ENCODE results near the gene TOGARAM2.

Gene TOGARAM2

DNA sequence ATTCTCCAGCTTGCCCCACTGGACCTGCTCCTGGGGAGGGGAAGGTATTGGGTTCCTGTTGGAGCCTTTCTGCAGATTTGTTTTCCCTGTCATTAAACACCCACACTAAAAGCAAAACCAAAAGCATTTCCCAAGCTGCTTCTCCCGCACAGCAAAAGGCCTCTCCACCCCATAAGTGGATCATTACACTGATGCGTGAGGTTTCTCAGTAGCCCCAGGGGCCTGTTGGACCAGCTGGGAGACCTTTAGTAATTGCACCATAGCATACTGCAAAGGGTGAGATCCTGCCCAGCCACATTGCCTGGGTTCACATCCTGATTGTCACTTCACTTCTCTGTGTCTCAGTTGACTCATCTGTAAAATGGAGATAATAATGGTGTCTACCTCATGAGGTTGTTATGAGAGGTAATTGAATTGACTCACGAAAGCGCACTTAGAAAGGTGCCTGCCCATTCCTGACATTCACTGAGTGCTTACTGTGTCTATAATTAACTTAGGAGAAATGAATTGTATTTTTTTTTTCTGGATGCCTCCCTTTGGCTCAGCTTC lies 43.9 kb downstream of the TOGARAM2 start:
- DNase-seq: no peak

DNA sequence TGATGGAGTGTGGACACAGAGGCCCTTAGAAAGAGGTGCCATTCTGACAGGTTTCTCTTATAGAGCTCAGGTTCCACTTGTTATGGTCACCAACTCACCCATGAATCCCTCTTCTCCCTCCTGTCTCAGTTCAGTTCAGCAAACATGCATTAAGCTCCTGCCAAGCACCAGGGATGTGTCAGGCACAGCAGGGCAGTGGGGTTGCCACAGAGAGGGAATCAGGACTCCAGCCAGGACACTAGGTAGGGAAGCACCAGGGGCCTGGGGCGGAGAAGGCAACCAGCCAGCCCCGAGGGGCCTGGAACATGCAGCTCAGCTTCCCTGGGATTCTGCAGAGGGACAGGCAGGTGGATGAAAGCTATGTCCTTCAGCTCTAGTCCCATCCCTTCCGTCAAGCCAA lies 44.6 kb downstream of the TOGARAM2 start:
- no peak for DNase-seq

DNA sequence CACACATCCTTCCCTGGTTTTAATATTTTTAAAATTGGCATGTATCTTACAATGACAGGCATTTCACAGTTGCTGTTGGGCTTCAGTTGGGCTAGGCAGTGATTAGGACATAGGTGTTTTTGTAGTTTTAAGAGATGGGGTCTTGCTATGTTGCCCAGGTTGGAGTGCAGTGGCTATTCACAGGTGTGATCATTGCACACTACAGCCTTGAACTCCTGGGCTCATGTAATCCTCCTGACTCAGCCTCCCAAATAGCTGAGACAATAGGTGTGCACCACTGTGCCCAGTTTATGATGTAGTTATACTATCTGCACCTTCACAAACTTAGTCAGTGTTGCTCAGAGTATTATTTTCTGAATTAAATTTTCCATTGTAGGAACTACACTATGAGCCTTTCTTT lies 49.9 kb downstream of the TOGARAM2 start:
- DNase-seq: no peak

DNA sequence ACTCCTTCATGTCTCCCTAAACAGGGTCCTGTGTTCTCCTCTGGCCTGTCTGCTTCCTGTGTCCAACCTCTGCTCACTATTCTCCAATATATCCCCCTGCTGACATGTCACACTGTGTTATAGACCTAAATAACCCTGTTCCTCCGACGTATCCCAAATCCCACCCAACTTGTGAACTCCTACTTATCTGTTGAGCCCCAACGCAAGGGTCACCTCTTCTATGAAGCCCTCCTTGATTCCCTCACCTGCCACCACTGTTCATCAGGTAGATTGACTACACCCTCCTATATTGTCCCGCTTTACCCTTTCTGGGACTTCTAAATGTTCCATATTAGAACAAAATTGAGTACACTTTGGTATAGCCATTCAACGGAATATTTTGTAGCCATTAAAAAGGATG lies 51.1 kb downstream of the TOGARAM2 start:
- DNase-seq: no peak

DNA sequence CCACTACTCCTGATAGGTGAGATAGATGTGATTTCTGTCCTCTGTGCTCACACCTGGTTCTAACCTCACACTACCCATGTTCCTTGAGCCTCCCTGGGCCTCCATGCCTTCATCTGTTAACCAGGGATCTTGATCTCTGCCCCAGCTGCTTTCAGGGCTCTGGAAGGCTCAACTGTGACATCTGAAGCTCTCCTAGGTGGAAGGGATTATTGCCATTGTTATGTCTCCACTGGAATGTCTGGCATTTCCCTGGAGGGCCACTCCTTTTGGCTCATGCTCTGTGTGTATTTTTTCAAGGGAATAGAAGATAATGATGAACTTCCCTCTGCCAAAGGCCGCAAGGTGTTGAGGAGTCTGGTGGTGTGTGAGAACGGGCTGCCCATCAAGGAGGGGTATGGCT lies 52.1 kb downstream of the TOGARAM2 start:
- no peak for DNase-seq

DNA sequence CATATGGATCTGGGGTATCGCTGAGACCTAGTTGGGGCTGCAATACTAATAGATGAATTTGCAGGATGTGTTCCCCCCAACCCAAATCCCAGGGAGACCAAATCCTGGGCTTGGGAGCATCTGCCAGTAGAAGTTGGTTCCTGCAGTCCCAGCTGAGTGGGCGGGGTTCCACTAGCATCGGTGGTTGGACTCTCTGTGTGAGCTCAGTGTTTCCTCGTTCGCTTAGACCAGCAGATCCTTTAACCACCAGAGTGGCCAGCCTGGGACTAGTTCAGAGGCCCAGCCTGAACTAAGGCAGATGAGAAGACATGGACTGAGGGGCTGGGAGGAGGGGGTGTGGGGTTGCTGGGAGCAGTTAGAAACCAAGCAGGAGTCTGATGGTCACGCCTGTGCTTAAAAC lies 52.6 kb downstream of the TOGARAM2 start:
- DNase-seq: no peak

DNA sequence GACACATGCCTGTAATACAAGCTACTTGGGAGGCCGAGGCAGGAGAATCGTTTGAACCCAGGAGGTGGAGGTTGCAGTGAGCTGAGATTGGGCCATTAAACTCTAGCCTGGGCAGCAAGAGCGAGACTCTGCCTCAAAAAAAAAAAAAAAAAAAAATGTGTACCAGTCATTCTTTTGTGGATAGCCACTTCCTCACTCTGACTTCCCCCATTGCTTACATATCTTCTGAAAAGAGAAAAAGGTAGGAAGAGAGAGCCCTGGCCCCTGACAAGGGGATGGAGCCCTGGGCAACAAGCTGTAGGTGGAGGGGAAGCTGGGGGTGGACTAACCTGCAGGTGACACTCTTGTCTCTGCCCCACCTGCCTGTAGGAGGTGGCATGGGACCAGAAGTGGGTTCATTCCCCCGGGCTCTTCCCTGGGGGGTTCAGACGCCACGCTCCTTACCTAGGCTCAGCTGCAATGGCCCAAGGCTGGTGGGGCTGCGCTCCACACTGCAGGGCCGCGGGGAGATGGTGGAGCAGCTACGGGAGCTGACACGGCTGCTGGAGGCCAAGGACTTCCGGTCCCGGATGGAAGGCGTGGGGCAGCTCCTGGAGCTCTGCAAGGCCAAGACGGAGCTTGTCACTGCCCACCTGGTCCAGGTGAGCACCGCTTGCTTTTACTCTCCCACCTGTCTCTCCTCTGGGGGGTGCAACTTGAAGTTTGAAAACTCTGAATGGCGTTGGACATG lies 54.1 kb downstream of the TOGARAM2 start:
- no peak for DNase-seq

DNA sequence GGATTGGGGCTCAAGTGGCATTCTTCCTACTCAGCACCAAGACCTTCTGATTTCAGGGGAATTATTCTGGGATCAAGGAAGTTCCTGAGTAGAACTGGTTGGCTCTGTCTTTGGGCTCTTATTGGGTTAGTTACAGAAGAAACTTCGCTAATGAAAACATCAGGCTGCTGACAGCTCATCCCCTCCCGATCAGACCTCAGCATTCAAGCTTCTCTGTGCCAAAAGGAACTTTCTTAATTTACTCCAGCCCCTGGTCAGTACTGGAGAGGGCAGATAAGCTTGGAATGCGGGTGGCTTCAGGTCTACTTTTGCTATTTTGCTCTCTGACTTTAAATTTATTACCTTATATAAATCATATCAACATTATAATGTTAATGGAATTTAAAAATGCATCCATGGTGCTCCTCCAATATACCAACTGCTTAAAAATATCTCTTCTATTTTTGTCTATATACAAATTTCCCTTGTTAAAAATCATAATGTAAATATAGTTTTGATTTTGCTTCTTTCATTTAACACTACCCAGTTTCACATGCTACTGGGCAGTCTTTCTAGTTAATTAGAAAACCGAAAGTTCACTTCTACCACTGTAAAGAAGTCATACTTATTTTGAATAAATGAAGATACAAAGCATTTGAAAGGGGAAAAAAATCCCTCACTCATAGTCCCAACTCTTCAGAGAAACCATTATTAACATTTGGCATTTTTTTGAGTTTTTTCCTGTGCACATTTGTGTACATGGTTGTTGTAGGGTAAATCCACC lies 58.8 kb downstream of the TOGARAM2 start:
- DNase-seq: no peak

DNA sequence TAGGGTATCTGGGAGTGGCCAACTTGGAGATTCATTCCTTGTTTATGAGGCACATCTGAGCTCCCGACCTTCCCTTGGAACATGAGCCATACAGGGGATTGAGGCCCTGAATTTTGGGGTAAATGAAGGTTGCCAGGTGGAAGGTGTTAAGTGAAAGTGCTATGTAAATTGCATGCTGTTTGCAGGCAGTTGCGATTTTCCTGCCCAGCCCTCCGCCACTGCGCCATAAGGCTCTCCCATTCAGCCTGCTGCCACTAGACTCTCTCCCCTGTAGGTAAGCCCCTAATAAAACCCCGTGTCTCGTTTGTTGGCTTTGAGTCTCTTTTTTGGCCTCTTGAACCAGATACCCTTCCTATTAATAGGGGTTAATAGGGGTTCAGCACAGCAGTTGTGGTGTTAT lies 59.5 kb downstream of the TOGARAM2 start:
- no peak for DNase-seq

DNA sequence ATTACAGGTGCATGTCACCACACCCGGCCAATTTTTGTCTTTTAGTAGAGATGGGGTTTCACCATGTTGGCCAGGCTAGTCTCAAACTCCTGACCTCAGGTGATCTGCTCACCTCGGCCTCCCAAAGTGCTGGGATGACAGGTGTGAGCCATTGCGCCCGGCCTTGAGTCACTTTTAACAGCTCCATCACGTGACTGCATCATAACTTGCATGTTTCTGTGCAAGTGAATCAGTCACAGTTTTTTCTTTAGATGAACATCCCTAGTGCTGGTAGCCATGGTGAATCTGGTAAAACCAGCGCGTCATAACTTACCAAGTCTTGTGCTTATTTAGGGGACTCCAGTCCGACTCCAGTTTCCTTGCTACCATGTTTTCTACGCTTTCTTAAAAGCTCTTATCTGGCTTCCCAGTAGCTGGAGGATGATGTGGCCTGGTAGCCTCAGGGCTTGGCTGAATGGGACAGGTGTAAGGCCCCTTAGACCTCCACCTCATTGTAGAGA lies 60.1 kb downstream of the TOGARAM2 start:
- DNase-seq: no peak

DNA sequence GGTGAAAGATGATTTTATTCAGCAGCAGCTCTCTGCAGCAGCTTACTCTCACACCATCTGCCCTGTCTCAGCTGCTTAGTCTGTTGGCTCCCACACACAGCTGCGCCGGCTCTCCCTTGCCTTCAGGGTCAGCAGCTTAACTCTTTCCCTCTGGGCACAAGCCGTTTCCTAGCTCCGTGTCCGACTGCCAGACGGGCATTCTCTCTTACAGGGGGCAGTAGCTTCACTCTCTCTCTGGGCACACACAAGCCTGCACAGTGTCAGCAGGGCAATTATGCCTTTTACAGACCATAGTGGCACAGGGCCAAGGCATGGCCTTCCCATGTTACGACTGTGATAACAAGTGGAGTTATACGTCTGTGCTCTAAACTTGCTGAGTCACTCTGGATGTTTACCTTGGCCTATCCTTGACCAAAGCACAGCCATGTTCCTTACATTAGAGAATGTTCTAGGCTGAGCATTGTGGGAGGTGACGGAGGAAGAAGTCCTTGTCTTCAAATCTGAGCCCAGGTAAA lies 61.5 kb downstream of the TOGARAM2 start:
- no peak for DNase-seq

DNA sequence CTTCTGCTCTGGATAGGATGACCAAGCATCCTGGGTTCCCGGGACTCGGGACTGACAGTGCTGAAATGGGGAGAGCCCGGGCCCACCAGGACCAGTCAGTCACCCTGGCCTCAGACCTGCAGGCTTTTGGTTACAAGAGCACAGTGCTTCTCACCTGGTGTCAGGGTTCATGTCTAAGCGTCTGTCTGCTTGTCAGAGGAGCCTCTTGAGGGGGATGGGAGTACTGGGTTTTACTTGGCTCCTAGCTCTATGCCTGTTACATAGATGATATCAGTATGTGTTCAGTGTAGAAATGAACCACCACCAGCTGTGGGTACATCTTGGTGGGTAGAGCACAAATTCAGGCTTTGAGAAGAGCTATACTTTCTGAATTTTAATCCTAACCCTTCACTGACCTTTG lies 63.4 kb downstream of the TOGARAM2 start:
- DNase-seq: no peak

DNA sequence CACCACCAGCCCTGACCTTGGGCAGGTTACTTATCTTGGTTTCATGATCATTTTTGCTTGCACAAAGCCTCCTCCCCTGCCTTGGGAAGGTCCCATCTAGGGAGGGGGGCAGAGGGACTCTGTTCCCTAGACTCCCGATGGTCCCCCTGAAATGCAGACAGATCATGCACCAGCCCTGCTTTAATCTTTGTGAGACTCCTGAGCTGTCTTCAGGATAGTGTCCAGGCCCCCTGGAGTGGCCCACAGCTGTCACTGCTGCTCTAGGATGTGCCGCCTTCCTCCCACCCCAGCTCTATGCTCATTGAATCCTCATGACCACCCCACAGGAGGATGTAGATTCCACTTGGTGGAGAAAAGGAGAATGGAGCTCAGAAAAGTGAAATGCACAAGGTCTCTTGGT lies 65.2 kb downstream of the TOGARAM2 start:
- no peak for DNase-seq

DNA sequence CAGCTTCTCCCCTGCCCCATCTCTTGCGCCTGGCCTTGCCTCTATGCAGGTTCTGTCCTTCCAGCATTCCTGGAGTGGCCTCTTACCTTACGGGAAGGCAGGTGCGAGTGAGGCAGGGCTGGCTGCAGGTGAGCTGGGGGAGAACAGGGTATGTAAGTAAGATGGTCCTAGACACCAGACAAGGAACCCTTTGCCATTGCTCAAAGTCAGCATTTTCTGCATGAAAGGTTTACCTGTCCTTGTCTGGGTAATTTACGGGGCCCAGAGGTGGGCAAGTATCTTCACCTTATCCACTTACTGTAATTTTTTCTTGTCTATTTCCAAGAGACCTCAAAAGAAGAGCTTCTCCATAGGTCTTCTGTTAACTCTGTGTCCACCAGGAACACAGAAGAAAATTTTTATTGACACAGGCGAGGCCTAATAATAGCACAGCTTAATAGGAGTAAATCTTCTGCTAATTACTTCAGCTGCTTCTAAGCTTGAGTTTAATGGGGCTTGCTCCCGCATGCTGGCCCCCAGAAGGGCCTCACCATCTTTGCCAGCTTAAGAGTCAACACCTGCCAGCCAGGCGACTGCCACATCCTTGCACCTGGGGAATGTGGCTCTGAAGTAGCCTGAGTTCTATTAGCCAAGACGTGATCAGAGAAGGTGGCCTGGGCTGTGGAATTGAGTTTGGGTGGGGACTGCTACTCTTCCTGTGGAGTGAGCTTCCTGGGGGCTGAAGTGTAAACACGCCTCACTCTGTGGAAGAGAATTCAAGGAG lies 66.2 kb downstream of the TOGARAM2 start:
- DNase-seq: no peak

DNA sequence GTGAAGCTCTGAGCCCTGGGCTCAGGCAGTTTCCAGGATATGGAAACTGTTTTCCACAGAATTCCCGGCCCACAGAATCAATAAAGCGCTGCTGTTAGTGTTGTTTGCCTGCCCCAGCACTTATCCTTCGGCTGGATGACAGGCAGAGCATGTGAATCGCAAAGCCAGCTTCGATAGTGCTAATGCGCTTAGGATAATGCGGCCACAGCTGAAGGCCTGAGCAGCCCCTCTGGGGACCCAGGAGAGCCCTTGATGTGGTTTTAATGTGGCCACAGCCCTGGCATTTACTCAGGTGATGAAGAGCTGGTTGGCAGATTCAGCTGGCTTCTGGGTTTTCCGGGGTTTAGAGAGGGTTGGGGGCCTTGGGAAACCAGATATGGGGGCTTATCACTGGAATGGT lies 69.5 kb downstream of the TOGARAM2 start:
- no peak for DNase-seq

DNA sequence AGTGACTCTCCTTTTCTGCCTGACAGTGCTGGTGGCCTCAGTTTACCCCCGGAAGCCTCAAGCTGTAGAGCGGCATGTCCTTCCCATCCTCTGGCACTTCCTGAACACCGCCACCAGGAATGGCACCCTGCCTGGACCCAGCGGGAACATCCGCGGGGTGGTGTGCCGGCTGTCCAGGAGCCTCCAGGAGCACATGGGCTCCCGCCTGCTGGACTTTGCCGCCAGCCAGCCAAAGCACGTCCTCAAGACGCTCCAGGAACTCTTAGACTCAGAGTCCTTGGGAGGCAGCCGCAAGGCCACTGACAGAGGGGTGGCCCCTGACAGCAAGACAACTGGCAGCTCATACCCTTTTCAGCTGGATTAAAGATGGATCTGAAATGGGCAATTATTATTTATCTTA lies 70.6 kb downstream of the TOGARAM2 start:
- no peak for DNase-seq

DNA sequence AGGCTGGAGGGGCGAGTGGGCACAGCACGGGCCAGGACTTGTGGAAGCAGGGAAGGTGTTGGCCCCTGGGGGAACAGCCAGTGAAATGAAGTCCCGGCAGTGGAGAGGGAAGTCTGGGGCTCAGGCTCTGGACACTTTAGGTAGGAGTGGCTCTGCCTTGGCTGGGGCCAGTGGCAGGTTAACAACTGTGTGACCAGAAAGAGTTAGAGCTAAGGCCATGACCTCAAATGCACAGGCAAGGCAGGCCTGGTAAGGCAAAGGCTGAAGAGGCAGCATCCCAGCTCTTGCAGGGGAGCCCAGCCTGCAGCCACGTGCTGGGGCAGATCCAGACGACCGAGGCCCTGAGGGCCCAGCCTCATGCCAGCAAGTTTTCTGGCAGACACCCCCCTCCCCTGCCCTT lies 71.7 kb downstream of the TOGARAM2 start:
- DNase-seq: no peak

DNA sequence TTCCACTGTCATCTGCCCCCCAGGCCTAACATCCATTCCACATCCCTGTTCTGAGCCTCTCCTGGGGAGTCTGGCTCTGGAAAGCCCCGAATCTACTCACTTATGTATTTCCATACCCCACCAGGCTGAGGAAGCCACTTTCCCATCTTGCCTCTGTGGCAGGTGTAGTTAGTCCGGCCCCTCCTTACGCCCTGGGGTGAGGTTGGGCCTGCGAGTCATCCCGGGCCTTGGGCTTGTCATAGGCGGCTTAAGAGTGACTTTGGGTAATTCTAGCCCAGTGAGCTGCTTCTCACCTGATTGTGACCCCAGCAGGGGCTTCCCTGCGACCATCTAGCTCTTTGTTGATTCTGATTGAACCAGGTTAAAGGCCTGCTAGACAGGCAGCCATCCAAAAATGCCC lies 72.1 kb downstream of the TOGARAM2 start:
- DNase-seq: no peak

DNA sequence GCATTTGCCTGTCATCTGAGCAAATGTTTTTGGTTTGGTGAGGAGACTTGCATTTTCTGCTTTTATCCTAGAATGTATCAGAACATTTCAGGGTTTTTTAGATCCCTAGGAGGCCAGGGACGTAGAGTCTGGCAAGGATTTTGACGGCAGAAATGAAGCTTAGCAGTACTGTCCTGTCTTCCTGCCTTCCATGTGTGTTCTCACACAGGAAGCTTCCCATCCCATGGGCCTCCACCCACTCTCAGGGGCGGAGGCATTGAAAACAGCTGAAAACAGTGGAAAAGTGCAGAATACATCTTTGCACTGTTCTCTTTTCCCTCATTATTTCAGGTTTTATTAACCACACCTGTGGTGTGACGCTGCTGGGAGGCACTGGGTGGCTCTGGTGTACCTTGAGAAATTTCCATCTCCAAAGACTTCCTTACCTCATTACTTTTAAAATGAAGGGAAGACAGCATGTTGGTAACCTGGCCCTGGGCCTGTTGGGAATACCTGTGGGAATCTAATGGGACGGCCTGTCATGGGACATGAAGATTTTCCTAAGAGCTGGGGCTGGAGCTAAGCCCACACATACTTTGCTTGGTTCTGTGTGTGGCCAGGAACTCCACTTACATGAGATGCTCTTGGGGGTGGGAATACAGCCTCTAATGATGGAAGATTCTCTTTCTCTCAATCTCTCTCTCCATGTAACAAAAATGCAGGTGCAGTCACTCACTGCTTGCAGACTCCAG lies 72.7 kb downstream of the TOGARAM2 start:
- no peak for DNase-seq

DNA sequence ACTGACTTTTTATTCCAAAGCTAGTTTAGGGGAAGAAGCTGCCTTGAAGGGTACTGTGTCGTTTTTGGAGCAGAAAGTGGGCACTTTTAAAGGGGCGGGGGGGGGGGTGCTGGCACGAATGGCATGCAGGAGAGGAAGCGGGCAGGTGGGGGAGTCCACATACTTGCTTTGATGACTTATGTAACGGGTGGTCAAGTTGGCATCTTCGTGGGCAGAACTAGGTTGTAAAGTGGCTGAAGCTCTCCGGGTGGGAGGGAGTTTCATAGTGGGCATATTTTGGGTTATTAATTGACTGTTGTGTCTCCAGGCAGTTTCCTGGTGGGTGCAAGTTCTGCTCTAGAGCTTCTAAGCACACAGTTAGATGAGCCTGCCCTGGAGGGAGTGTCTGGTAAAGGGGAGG lies 73.3 kb downstream of the TOGARAM2 start:
- no peak for DNase-seq

DNA sequence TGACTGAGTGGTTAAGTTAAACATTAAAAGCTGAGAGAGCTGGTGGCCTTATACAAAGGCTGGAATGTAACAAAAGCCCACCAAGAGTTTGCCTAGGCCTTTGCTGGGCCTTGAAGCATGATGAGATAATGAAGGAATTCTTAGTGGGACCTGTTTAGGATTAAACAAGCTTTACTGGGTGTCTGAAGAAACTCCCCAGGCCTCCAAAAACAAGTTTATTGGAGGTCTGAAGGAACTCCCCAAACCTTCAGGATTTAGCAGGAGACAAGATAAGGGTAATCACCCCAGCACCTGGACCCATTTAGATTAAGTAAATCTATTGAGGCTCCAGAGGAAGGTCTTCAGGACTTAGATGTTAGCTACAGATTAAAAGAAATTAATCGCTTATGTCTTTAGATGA lies 74.5 kb downstream of the TOGARAM2 start:
- no peak for DNase-seq

DNA sequence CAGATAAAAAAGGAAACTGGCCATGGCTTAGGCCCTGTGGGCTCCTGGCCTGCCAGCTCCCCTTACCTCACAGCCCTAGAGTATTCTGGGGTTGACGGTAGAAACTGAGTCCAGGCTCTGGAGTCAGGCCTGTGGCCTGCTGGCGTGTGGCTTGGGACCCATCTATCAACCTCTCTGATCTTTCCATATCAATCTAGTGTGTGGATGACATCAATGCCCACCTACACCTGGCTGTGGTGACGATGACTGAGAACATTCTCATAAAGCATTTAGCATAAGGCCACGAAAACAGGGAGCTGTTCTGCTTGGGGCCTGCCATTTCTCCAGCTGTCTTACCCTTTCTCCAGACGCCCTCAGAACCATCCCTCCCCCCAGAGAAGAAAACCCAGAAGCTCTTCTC lies 75.4 kb downstream of the TOGARAM2 start:
- DNase-seq: no peak

DNA sequence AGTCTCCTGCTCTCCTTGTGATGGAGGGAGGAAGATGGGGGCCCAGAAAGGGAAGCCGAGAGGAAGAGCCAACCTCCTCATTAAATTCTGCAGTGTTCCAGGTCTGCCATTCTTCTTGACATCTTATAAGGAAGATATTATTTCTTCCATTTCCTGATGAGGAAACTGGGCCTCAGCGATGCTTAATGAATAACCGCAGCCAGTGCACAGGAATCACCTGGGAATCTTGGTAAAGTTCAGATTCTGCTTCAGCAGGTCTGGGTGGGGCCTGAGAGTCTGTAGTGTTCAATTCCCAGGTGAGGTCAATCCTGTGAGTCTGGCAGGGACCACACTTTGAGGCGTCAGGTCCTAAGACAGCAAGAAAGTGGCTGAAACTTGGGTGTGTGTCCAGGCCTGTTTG lies 75.9 kb downstream of the TOGARAM2 start:
- no peak for DNase-seq

Data from activated naive CD4-positive, alpha-beta T cell treated with anti-CD3 and anti-CD28 coated beads, Interleukin-2, amount 50 U/mL, for 16 hours (primary cell).